ENCODE data around the gene PSME2. TPM values are rescaled to one million over a fixed set of nuclear protein-coding genes. Genes with fewer than 3 reads are reported as not detected.
A peak's percentile ranks its signal among the peaks of the same experiment; 100 is the strongest.

The PSME2 gene
- total and polyA plus RNA-seq, 5 donors = 62.7 to 102 (median 70.1) TPM

GRCh38 chr14:24141097-24141880, 5.1 kb downstream of the PSME2 start, which contains the start of gene EMC9:
EMC9 (minus strand) TSS chr14:24141591; CDS start chr14:24141304, 287 bp downstream.
- Histone ChIP-seq H3K27ac (ENCODE audit: low read length) (peak within 1 kb of the TSS; percentile 98), H3K4me1 (ENCODE audit: control insufficient read depth, insufficient read depth, low read length) (peaks cover 6% of the 10 kb centered on the region), H3K4me3 (ENCODE audit: low read length) (peak within 1 kb of the TSS; percentile 75), H3K9me3 (ENCODE audit: control insufficient read depth, low read length) (no peaks in the 10 kb centered on the region), H3K27me3 (ENCODE audit: control insufficient read depth, insufficient read depth) (no peaks in the 10 kb centered on the region)
- WGBS = under 1% methylated on average over 65 of the region's 65 CpGs
- peak; percentile 100 for DNase-seq
- intact Hi-C loops (cut with DNase I) = no loop called here
- ATAC-seq = peak; percentile 95 to 96

GRCh38 chr14:24139272-24139934, 7.0 kb downstream of the PSME2 start:
- ATAC-seq (no peak), DNase-seq (no peak)
- intact Hi-C loops (cut with DNase I) = no loop called here
- whole genome bisulfite sequencing = 89% methylated on average over 9 of the region's 9 CpGs
- Histone ChIP-seq H3K27me3 (ENCODE audit: control insufficient read depth, insufficient read depth) (no peaks in the 10 kb centered on the region), H3K4me3 (ENCODE audit: low read length) (no peak overlapping the region), H3K4me1 (ENCODE audit: control insufficient read depth, insufficient read depth, low read length) (peaks cover 2% of the 10 kb centered on the region), H3K27ac (ENCODE audit: low read length) (no peak overlapping the region), H3K9me3 (ENCODE audit: control insufficient read depth, low read length) (no peaks in the 10 kb centered on the region)

GRCh38 chr14:24138396-24139271, 7.8 kb downstream of the PSME2 start:
- 80% methylated on average over 13 of the region's 13 CpGs for WGBS
- H3K4me1 ChIP-seq (ENCODE audit: control insufficient read depth, insufficient read depth, low read length) = peaks cover 2% of the 10 kb centered on the region
- H3K27ac ChIP-seq (ENCODE audit: low read length) = no peak overlapping the region
- H3K27me3 ChIP-seq (ENCODE audit: control insufficient read depth, insufficient read depth) = no peaks in the 10 kb centered on the region
- DNase-seq = no peak
- H3K9me3 ChIP-seq (ENCODE audit: control insufficient read depth, low read length) = no peaks in the 10 kb centered on the region
- no peak overlapping the region for H3K4me3 ChIP-seq (ENCODE audit: low read length)
- intact Hi-C loops (cut with DNase I) = no loop called here
- no peak for ATAC-seq

GRCh38 chr14:24137529-24138395, 8.6 kb downstream of the PSME2 start:
- Histone ChIP-seq H3K27ac (ENCODE audit: low read length) (no peak overlapping the region), H3K9me3 (ENCODE audit: control insufficient read depth, low read length) (no peaks in the 10 kb centered on the region), H3K4me1 (ENCODE audit: control insufficient read depth, insufficient read depth, low read length) (peaks cover 2% of the 10 kb centered on the region), H3K27me3 (ENCODE audit: control insufficient read depth, insufficient read depth) (no peaks in the 10 kb centered on the region), H3K4me3 (ENCODE audit: low read length) (no peak overlapping the region)
- no peak for ATAC-seq
- DNase-seq = no peak
- WGBS = 90% methylated on average over 8 of the region's 8 CpGs
- intact Hi-C loops (cut with DNase I) = no loop called here

GRCh38 chr14:24136684-24137528, 9.5 kb downstream of the PSME2 start:
- H3K27me3 ChIP-seq (ENCODE audit: control insufficient read depth, insufficient read depth) = no peaks in the 10 kb centered on the region
- peaks cover 2% of the 10 kb centered on the region for H3K4me1 ChIP-seq (ENCODE audit: control insufficient read depth, insufficient read depth, low read length)
- intact Hi-C loops (cut with DNase I) = no loop called here
- H3K27ac ChIP-seq (ENCODE audit: low read length) = peak overlapping the region; percentile 65
- WGBS = 40% methylated on average over 13 of the region's 13 CpGs
- H3K4me3 ChIP-seq (ENCODE audit: low read length) = peak overlapping the region; percentile 67
- no peaks in the 10 kb centered on the region for H3K9me3 ChIP-seq (ENCODE audit: control insufficient read depth, low read length)
- DNase-seq (no peak), ATAC-seq (no peak)

GRCh38 chr14:24135834-24136683, 10.4 kb downstream of the PSME2 start, which contains the start of gene PSME1:
PSME1 (plus strand) TSS chr14:24136194; CDS start chr14:24136263, 69 bp downstream.
- WGBS = under 1% methylated on average over 74 of the region's 75 CpGs
- peak within 1 kb of the TSS; percentile 65 for H3K27ac ChIP-seq (ENCODE audit: low read length)
- H3K4me1 ChIP-seq (ENCODE audit: control insufficient read depth, insufficient read depth, low read length) = peaks cover 2% of the 10 kb centered on the region
- H3K9me3 ChIP-seq (ENCODE audit: control insufficient read depth, low read length) = no peaks in the 10 kb centered on the region
- H3K4me3 ChIP-seq (ENCODE audit: low read length) = peak within 1 kb of the TSS; percentile 67
- DNase-seq = peak; percentile 94 to 98 (median 98)
- peak; percentile 95 to 97 for ATAC-seq
- intact Hi-C loops (cut with DNase I) = no loop called here
- H3K27me3 ChIP-seq (ENCODE audit: control insufficient read depth, insufficient read depth) = no peaks in the 10 kb centered on the region

- Histone ChIP-seq H3K27ac (ENCODE audit: low read length) (peak overlapping the region; percentile 57), H3K4me3 (ENCODE audit: low read length) (peak overlapping the region; percentile 39), H3K27me3 (ENCODE audit: control insufficient read depth, insufficient read depth) (no peaks in the 10 kb centered on the region), H3K9me3 (ENCODE audit: control insufficient read depth, low read length) (no peaks in the 10 kb centered on the region), H3K4me1 (ENCODE audit: control insufficient read depth, insufficient read depth, low read length) (peaks cover 7% of the 10 kb centered on the region)
- no peak for ATAC-seq
- intact Hi-C loops (cut with DNase I) = no loop called here
- no peak for DNase-seq
- 6% methylated on average over 9 of the region's 9 CpGs for WGBS
Observed at GRCh38 chr14:24135584-24135833, 10.9 kb downstream of the PSME2 start.

GRCh38 chr14:24133735-24134134, 12.7 kb downstream of the PSME2 start:
- ATAC-seq (no peak), DNase-seq (no peak)
- no peak overlapping the region for H3K4me3 ChIP-seq (ENCODE audit: low read length)
- H3K27ac ChIP-seq (ENCODE audit: low read length) = no peak overlapping the region
- no peaks in the 10 kb centered on the region for H3K9me3 ChIP-seq (ENCODE audit: control insufficient read depth, low read length)
- intact Hi-C loops (cut with DNase I) = no loop called here
- H3K4me1 ChIP-seq (ENCODE audit: control insufficient read depth, insufficient read depth, low read length) = peaks cover 6% of the 10 kb centered on the region
- WGBS = 99% methylated on average over 1 of the region's 1 CpG
- no peaks in the 10 kb centered on the region for H3K27me3 ChIP-seq (ENCODE audit: control insufficient read depth, insufficient read depth)

- Histone ChIP-seq H3K27me3 (ENCODE audit: control insufficient read depth, insufficient read depth) (no peaks in the 10 kb centered on the region), H3K4me3 (ENCODE audit: low read length) (no peak overlapping the region), H3K9me3 (ENCODE audit: control insufficient read depth, low read length) (no peaks in the 10 kb centered on the region), H3K4me1 (ENCODE audit: control insufficient read depth, insufficient read depth, low read length) (peaks cover 6% of the 10 kb centered on the region), H3K27ac (ENCODE audit: low read length) (peak overlapping the region; percentile 99)
- 79% methylated on average over 2 of the region's 2 CpGs for WGBS
- ATAC-seq = no peak
- intact Hi-C loops (cut with DNase I) = no loop called here
- no peak for DNase-seq
Observed at GRCh38 chr14:24132976-24133375, 13.4 kb downstream of the PSME2 start.

Measured in right cardiac atrium (tissue), 5 donors.